A673 (cell line): ENCODE data around the gene MAGEB4.

Source experiments
- CTCF ChIP-seq: fragments of 300-800, 200-600 bp; sonication (generic); conservative IDR thresholded peaks from 2 replicates; pipeline ENCODE4 v1.5.1; 2017; ENCODE audit warnings: low read depth, mild to moderate bottlenecking, antibody characterized with exemption, low read length, moderate library complexity, mixed read lengths
- EZH2 ChIP-seq: fragments of 200-600 bp; sonication (generic); IDR thresholded peaks from 2 replicates; pipeline ENCODE4 v1.6.1; 2017; ENCODE audit warnings: borderline replicate concordance, low read depth, mild to moderate bottlenecking, mixed read lengths, antibody characterized with exemption, low read length; ENCODE audit not compliant: poor library complexity, severe bottlenecking

GRCh38 chrX:30215357-30215843 lies 26.4 kb upstream of the MAGEB4 start, which contains the start of gene MAGEB2:
- TF ChIP-seq CTCF (no peak), EZH2 (no peak)
